OCI-LY7 (cell line): ENCODE measurements around the gene SLC16A10. TPM values are rescaled to one million over a fixed set of nuclear protein-coding genes. Genes with fewer than 3 reads are reported as not detected.

Experiments used
- BruUV-seq: library from RNA; stranded (reverse); fragments of 400-500 nt; replicated peaks from 2 replicates; lab custom pipeline; 2021; lab: Mats Ljungman, UMichigan
- CTCF ChIA-PET: fragments of 300-600 bp; sonication (Branson Sonifier 250); formaldehyde crosslinking; loops from one replicate; lab custom pipeline; 2022; ENCODE audit warnings: antibody characterized with exemption; ENCODE audit not compliant: unreplicated experiment; lab: Charles Lee
- POLR2A ChIA-PET: fragments of 300-600 bp; sonication (Branson Sonifier 250); formaldehyde crosslinking; loops from one replicate; lab custom pipeline; 2022; ENCODE audit warnings: antibody characterized with exemption; lab: Charles Lee
- DNase-seq: peaks from one replicate; pipeline ENCODE4 v3.0.0-alpha.2; 2015; ENCODE audit warnings: low spot score
- H2AFZ ChIP-seq: fragments of 200-600 bp; sonication (generic), shearing (Covaris generic); 2 replicates; pipeline ENCODE4 v1.6.1; 2014; ENCODE audit warnings: mild to moderate bottlenecking, antibody characterized with exemption, low read length, moderate library complexity
- H3K27ac ChIP-seq: fragments of 200-600 bp; sonication (generic); 2 replicates; pipeline ENCODE4 v1.5.1; 2014; ENCODE audit warnings: mixed run types, low read depth, mild to moderate bottlenecking, moderate library complexity, low read length, inconsistent platforms; ENCODE audit not compliant: poor library complexity, severe bottlenecking
- H3K36me3 ChIP-seq: fragments of 200-600 bp; sonication (generic); 2 replicates; pipeline ENCODE4 v1.6.1; 2014; ENCODE audit warnings: mild to moderate bottlenecking, antibody characterized with exemption, low read length, moderate library complexity, mixed read lengths; ENCODE audit not compliant: insufficient read depth
- H3K4me1 ChIP-seq: fragments of 200-600 bp; sonication (generic); 2 replicates; pipeline ENCODE4 v1.5.1; 2014; ENCODE audit warnings: mild to moderate bottlenecking, low read length; ENCODE audit not compliant: insufficient read depth, poor library complexity, severe bottlenecking
- H3K4me2 ChIP-seq: fragments of 200-600 bp; sonication (generic); 2 replicates; pipeline ENCODE4 v1.6.1; 2014; ENCODE audit warnings: mild to moderate bottlenecking, low read length
- H3K4me3 ChIP-seq: fragments of 200-600 bp; sonication (generic); 2 replicates; pipeline ENCODE4 v1.5.1; 2014; ENCODE audit warnings: mild to moderate bottlenecking, low read depth, low read length; ENCODE audit not compliant: poor library complexity, severe bottlenecking
- H3K79me2 ChIP-seq: fragments of 200-600 bp; sonication (generic); 2 replicates; pipeline ENCODE4 v1.6.1; 2016; ENCODE audit warnings: low read depth, mild to moderate bottlenecking, low read length, moderate library complexity, mixed read lengths; ENCODE audit not compliant: insufficient read depth
- H3K9me2 ChIP-seq: fragments of 200-600 bp; sonication (generic); 2 replicates; pipeline ENCODE4 v1.6.1; 2016; ENCODE audit warnings: mild to moderate bottlenecking, low read length, mixed read lengths; ENCODE audit not compliant: insufficient read depth
- H3K9me3 ChIP-seq: fragments of 200-600 bp; sonication (generic); 2 replicates; pipeline ENCODE4 v1.6.1; 2014; ENCODE audit warnings: mild to moderate bottlenecking, mixed run types, low read length, mixed read lengths
- H4K20me1 ChIP-seq: fragments of 200-600 bp; sonication (generic); 2 replicates; pipeline ENCODE4 v1.6.1; 2014; ENCODE audit warnings: mild to moderate bottlenecking, antibody characterized with exemption, low read length, moderate library complexity, mixed read lengths; ENCODE audit not compliant: insufficient read depth
- CTCF ChIP-seq: fragments of 200-600 bp; sonication (generic); conservative IDR thresholded peaks from 2 replicates; pipeline ENCODE4 v1.5.1; 2014; ENCODE audit warnings: mild to moderate bottlenecking, antibody characterized with exemption, low read length, moderate library complexity, mixed read lengths
- EZH2phosphoT487 ChIP-seq: fragments of 200-600 bp; sonication (generic); IDR thresholded peaks from 2 replicates; pipeline ENCODE4 v1.6.1; 2018; ENCODE audit warnings: low read depth, borderline replicate concordance, mild to moderate bottlenecking, mixed run types, antibody characterized with exemption, low read length, moderate library complexity, mixed read lengths
- intact Hi-C: fragments of 100-400 bp; cut with micrococcal nuclease; formaldehyde crosslinking; loops from one replicate; pipeline ENCODE4 v1.10.0; 2022; ENCODE audit not compliant: unreplicated experiment
- total RNA-seq, 2 experiments: library from RNA; depleted of rRNA in 1 of 2; stranded (reverse); fragments of >200 nt in 1 of 2; shearing (Covaris generic) in 1 of 2; gene quantifications; 2 replicates each; pipeline ENCODE4 v1.2.3, GENCODE V29; 2014 to 2022

SLC16A10 gene
- total RNA-seq, 2 experiments from 2014 or later: not detected

- no peak overlapping the region for H3K4me3 ChIP-seq
- TF ChIP-seq EZH2phosphoT487: no peak
- no peak for TF ChIP-seq CTCF
- no TSS peak for BruUV-seq
- no peaks in the 10 kb centered on the region for H3K4me1 ChIP-seq
- ChIA-PET CTCF (no interaction called here), POLR2A (no interaction called here)
- DNase-seq: no peak
- intact Hi-C loops: no loop called here
- no peaks in the 10 kb centered on the region for H3K9me3 ChIP-seq
- H3K36me3 ChIP-seq: no peaks in the 10 kb centered on the region
- H3K4me2 ChIP-seq: no peak overlapping the region
- H2AFZ ChIP-seq: no peak overlapping the region
- H3K9me2 ChIP-seq: no peaks in the 10 kb centered on the region
- no peaks in the 10 kb centered on the region for H4K20me1 ChIP-seq
- no peak overlapping the region for H3K27ac ChIP-seq
- no peaks in the 10 kb centered on the region for H3K79me2 ChIP-seq
These were observed 60.8 kb downstream of the SLC16A10 start for GRCh38 chr6:111148110-111148509.

GRCh38 chr6:111150577-111150976 is 63.3 kb downstream of the SLC16A10 start:
- no peaks in the 10 kb centered on the region for H3K36me3 ChIP-seq
- ChIA-PET CTCF (no interaction called here), POLR2A (no interaction called here)
- H3K4me2 ChIP-seq: no peak overlapping the region
- intact Hi-C loops: no loop called here
- no peaks in the 10 kb centered on the region for H4K20me1 ChIP-seq
- TF ChIP-seq EZH2phosphoT487 (no peak), CTCF (no peak)
- no TSS peak for BruUV-seq
- H3K9me2 ChIP-seq: no peaks in the 10 kb centered on the region
- H3K9me3 ChIP-seq: no peaks in the 10 kb centered on the region
- no peak overlapping the region for H3K27ac ChIP-seq
- DNase-seq: no peak
- H3K4me1 ChIP-seq: no peaks in the 10 kb centered on the region
- H2AFZ ChIP-seq: no peak overlapping the region
- no peak overlapping the region for H3K4me3 ChIP-seq
- H3K79me2 ChIP-seq: no peaks in the 10 kb centered on the region

- CTCF ChIA-PET: no interaction called here
- intact Hi-C loops: no loop called here
These were observed 67.7 kb downstream of the SLC16A10 start for GRCh38 chr6:111154981-111155380.

More at GRCh38 chr6:111154981-111155380, 67.7 kb downstream of the SLC16A10 start:
- no peaks in the 10 kb centered on the region for H4K20me1 ChIP-seq
- H3K9me2 ChIP-seq: no peaks in the 10 kb centered on the region
- POLR2A ChIA-PET: interaction anchor here (0.6 to 0.7 kb wide), 2 partner anchors 8 to 1150 kb away, joined by 4 to 5 read pairs; no protein-coding TSS in a partner anchor
- no peak overlapping the region for H3K27ac ChIP-seq
- no peaks in the 10 kb centered on the region for H3K36me3 ChIP-seq
- no peak overlapping the region for H3K4me2 ChIP-seq
- no peak for TF ChIP-seq EZH2phosphoT487
- TF ChIP-seq CTCF: no peak
- no peak for DNase-seq
- H3K79me2 ChIP-seq: no peaks in the 10 kb centered on the region
- no TSS peak for BruUV-seq
- no peak overlapping the region for H3K4me3 ChIP-seq
- H3K9me3 ChIP-seq: no peaks in the 10 kb centered on the region
- H2AFZ ChIP-seq: no peak overlapping the region
- H3K4me1 ChIP-seq: no peaks in the 10 kb centered on the region
